Stimulated activated CD4-positive, alpha-beta T cell treated with anti-CD3 and anti-CD28 coated beads, Interleukin-15, amount 100 ng/mL, for 1 hour (primary cell): ENCODE data around the gene C1orf21.

Source experiments
- DNase-seq, 2 donors: peaks; one replicate each; pipeline ENCODE4 v3.0.0-alpha.2; 2020; ENCODE audit warnings: low read depth in 1 of 2, low spot score in 1 of 2

C1orf21 gene

GRCh38 chr1:184385865-184386311, 941 bp upstream of the C1orf21 start:
- no peak for DNase-seq

DNA sequence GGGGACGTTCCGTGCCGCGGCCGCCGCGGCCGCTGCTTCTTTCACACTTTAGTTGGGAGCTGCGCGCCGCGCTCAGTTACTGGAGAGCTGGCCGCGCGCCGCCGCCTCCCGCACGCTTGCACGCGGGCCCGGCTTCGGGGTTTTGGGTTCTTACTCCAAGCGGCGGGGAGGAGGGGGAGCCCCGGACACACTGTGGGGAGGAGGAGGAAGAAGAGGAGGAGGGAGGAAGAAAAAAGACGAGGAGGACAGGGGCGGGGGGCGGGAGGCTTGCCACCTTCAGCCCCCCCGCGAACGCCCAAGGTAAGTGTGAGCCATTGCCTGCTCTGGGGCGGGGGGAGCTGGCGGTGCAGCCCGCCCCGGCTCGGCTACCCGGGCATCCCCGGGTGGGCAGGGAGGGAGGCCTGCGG, 243 bp downstream of the C1orf21 start:
- no peak for DNase-seq

- DNase-seq = no peak
Observed at GRCh38 chr1:184387476-184388318, 868 bp downstream of the C1orf21 start.

- DNase-seq = no peak
Observed at GRCh38 chr1:184388319-184388889, 1.6 kb downstream of the C1orf21 start.

DNA sequence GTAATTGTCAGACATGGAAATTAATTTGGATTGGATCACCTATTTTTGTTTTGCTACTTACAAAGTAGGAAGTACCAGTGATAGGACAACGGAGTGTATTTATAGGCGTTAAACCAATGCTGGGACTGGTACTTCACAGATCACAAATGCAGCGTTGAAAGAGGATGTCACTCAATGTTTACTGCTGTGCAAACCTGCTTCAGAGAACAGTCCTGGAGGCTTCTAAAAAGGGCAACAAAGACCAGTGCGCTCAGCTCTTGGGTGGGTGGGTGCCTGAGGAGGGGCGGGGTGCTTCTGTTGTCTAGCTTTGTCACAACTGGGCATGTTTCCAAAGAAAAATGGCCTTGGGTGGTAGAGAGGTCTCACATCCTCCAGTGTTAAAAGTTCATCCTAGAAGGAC, 2.1 kb downstream of the C1orf21 start:
- DNase-seq = no peak

DNA sequence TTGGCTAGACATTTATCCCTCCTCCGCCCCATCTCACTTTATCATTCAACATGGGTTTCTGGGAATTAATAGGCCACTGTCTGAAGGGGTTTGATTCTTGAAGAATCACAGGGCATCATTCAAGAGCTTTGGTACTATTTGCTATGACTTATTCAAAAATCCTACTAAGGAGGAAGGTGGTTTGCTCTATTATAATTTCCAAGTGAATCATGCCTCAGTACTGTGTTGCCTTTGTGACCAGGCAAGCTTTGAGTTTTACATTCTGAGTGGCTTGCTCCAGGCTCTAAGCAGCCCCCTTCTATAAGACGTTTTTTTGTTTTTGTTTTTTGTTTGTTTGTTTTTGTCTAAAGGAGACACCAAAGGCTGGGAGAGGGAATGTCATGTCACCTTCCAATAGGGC, 2.6 kb downstream of the C1orf21 start:
- no peak for DNase-seq

DNA sequence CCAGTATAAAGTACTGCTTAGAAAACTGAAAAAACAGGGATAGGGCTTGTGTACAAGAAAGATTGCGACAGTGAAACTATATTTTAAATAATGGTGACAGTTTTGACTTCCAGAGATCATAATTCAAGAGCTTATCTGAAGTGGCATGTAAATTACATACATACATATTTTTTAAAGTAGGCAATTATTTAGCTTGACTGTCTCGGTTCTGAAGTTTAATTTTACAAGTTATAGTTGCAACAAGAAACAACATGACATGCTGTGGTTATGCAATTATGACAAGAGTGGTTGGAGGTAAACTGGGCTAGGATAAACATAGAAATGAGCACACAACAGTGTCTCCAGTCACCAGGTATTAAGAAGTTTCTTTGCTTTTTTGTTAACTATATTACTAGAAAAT, 4.1 kb downstream of the C1orf21 start:
- no peak for DNase-seq

- no peak for DNase-seq
Observed at GRCh38 chr1:184392067-184392466, 5.2 kb downstream of the C1orf21 start.

DNA sequence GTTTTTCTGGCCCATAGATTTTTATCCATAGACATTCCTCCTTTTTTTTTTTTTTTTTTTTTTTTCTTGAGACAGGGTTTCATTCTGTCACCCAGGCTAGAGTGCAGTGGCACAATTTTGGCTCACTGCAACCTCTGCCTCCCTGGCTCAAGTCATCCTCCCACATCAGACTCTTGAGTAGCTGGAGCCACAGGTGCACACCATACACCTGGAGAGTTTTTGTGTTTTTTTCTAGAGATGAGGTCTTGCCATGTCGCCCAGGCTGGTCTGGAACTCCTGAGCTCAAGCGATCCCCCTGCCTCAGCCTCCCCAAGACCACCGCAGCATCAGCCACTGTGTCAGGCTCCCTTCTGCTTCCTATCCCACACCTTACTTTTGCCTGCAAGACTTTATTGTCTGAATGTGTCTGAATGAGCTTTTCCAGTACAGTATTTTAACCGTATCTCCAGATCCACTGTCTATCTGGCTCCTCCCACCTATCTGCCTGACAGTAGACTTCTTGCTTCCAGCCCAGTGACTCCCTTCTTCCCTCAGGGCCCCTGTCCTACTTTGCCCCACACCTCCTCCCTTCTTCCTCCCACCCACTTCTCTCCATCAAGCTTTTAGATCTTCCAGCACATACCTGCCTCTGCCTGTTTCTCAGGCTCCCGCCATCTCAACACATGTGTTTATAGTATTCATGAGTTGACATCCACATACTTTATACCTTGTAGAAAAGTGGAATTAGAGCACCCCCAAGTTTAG, 6.1 kb downstream of the C1orf21 start:
- no peak for DNase-seq

DNA sequence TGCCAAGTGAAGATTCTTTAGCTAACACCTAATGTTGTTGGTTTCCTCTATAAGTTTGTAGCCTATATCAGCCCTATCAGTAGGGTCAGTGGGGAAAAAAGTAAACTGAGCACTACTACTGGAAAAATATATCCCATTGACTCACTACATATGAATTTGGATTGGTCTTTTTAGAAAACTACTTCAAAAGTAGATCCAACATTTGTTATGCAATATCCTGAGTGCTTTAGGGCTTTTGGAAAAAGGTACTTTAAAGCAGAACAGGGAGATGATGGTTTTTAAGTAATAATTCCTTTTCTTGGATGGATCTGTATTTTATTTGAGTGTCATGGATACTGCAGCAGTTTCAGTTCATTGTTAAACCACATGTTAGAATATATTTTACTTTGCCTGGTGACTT, 7.1 kb downstream of the C1orf21 start:
- DNase-seq = no peak

DNA sequence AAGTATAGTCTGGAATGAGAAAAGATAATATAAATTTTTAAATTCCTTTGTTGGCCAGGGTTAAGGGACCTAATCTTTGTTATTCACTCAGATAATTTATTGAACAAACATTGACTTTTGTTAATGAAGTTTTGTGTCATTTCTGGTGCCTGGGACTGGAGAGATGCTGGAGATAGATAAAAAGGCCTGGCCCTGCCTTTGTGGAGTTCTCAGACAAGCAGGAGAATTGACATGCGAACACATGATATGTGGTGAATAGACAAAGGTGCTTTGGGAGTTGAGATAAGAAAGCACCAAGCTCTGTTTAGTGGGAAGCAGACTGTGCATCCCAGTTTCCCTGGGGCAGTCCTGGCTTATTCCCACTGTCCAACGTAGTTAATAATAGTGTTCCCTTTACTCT, 8.5 kb downstream of the C1orf21 start:
- no peak for DNase-seq

DNA sequence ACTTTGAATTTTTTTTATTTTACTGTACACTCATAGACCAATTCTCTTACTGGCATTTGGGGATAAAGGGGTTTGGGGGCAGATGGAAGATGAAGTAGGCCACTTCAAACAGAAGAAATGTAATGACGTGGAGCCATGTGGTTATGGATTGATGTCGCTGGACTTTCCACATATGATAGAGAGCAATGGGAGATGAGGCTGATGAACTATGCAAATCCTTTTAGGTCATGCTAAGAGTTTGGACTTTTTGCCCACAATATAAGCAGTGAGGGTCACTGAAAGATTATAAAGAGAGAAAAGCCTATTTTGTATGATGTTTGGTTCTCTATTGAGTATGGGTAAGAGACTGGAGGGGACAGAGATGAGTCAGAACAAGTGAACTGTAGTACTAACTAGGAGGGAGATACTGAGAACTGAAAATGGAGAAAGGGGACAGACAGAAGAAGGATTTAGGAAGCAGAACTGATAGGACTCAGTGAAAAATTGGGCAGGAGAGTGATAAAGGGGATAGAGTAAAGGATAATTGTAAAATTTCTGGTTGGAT, 9.2 kb downstream of the C1orf21 start:
- no peak for DNase-seq

- DNase-seq = no peak
Observed at GRCh38 chr1:184399192-184399847, 12.5 kb downstream of the C1orf21 start.

DNA sequence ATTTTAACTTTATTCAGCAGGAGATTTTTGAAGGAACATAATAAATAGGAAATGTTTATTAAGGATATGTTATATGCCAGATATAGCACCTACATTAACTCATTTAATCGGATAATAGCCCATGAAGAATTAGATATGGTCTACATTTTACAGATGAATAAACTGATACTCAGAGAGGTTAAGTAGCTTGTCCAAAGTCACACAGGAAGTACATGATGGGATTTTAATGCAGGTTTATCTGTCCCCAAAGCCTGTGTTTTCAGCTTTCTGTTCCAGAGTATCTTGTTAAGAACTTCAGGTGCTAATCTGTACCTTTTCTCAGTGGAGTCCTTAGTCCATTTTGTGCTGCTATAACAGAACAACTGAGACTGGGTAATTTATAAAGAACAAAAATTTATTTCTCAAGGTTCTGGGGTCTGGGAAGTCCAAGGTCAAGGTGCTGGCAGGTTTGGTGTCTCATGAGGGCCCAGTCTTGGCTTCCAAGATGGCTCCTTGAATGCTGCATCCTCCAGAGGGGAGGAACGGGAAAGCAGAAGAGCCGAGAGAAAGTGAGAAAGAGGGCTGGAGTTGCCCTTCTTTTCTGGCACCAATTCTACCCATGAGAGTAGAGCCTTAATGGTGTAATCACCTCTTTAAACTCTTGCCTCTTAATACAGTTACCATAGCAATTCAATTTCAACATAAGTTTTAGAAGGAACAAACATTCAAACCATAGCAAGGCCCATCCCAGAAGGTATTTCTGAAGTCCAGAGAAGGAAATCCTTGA, 17.3 kb downstream of the C1orf21 start:
- no peak for DNase-seq

- no peak for DNase-seq
Observed at GRCh38 chr1:184404727-184405027, 17.8 kb downstream of the C1orf21 start.

- DNase-seq = no peak
Observed at GRCh38 chr1:184405094-184405800, 18.4 kb downstream of the C1orf21 start.

GRCh38 chr1:184405801-184406142, 18.9 kb downstream of the C1orf21 start:
- no peak for DNase-seq

- DNase-seq = no peak
Observed at GRCh38 chr1:184406479-184406878, 19.6 kb downstream of the C1orf21 start.

GRCh38 chr1:184407816-184408510, 21.1 kb downstream of the C1orf21 start:
- no peak for DNase-seq

GRCh38 chr1:184408580-184408979, 21.8 kb downstream of the C1orf21 start:
- DNase-seq = no peak
